ENCODE measurements around the gene CD70.

GRCh38 chr19:6588508-6589345 is 2.2 kb downstream of the CD70 start:
- TF ChIP-seq POLR2AphosphoS5 (IDR thresholded peaks at IDR 0.05; ENCODE audit: low read depth, low read length) (no peak), TAF1 (IDR thresholded peaks at IDR 0.05; ENCODE audit: borderline replicate concordance, insufficient read depth, low read length) (no peak), SIN3A (IDR thresholded peaks at IDR 0.05; ENCODE audit: borderline replicate concordance, insufficient read depth, low read length) (no peak; the same call in 1 of the 2 replicates), FOXP2 (optimal IDR thresholded peaks at IDR 0.05; ENCODE audit: borderline replicate concordance, extremely low read depth, extremely low read length, insufficient read depth) (no peak)
- TF ChIP-seq, protein P1, sequence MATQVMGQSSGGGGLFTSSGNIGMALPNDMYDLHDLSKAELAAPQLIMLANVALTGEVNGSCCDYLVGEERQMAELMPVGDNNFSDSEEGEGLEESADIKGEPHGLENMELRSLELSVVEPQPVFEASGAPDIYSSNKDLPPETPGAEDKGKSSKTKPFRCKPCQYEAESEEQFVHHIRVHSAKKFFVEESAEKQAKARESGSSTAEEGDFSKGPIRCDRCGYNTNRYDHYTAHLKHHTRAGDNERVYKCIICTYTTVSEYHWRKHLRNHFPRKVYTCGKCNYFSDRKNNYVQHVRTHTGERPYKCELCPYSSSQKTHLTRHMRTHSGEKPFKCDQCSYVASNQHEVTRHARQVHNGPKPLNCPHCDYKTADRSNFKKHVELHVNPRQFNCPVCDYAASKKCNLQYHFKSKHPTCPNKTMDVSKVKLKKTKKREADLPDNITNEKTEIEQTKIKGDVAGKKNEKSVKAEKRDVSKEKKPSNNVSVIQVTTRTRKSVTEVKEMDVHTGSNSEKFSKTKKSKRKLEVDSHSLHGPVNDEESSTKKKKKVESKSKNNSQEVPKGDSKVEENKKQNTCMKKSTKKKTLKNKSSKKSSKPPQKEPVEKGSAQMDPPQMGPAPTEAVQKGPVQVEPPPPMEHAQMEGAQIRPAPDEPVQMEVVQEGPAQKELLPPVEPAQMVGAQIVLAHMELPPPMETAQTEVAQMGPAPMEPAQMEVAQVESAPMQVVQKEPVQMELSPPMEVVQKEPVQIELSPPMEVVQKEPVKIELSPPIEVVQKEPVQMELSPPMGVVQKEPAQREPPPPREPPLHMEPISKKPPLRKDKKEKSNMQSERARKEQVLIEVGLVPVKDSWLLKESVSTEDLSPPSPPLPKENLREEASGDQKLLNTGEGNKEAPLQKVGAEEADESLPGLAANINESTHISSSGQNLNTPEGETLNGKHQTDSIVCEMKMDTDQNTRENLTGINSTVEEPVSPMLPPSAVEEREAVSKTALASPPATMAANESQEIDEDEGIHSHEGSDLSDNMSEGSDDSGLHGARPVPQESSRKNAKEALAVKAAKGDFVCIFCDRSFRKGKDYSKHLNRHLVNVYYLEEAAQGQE (IDR thresholded peaks at IDR 0.05; ENCODE audit: insufficient read depth in 1 of 2, low read depth in 2 of 2, low read length in 2 of 2), result no peak
